KG1 (cell line): ENCODE measurements around the gene MISP3.

Experiments
- DNase-seq: peaks from one replicate; lab custom pipeline; 2025; lab: John Stamatoyannopoulos, UW

The MISP3 gene

DNA sequence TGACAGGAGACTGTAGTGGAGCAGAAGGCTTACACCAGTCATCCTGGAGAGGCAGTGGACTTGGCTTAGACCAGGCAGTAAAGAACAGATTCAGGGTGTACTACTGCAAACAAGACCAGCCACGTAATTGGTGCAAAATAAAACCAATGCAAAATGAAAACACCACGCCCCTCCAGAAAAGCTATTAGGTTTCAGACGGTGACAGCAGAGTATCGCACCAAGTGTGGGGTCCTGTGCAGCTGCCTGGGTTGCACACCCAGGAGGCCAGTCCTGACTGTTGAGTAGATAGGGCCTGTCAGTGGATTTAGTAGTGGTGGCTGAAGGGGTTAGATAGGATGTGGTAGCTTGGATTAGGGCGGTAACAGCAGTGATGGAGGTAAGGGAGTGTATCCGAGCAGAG is 50.3 kb downstream of the MISP3 start:
- DNase-seq: no peak
